Endothelial cell of umbilical vein (primary cell): ENCODE results near the gene TK1. TPM values are rescaled to one million over a fixed set of nuclear protein-coding genes. Genes with fewer than 3 reads are reported as not detected.

Experiments used
- BruUV-seq: library from RNA; stranded (reverse); fragments of 400-500 nt; replicated peaks from 2 replicates; lab custom pipeline; 2021; lab: Mats Ljungman, UMichigan
- CTCF ChIA-PET: fragments of 300-600, 350-600 bp; sonication (Branson Sonifier 250); formaldehyde crosslinking; loops from one replicate; lab custom pipeline; 2021; ENCODE audit warnings: antibody characterized with exemption, inconsistent platforms; lab: Charles Lee
- POLR2A ChIA-PET: fragments of 300-600, 350-600 bp; sonication (Branson Sonifier 250); formaldehyde crosslinking; loops from one replicate; lab custom pipeline; 2021; ENCODE audit warnings: antibody characterized with exemption, inconsistent platforms; lab: Charles Lee
- DNase-seq: peaks from one replicate; pipeline ENCODE4 v3.0.0-alpha.2; 2011; ENCODE audit warnings: low read depth, low spot score
- FAIRE-seq: peaks from 2 replicates; lab custom pipeline; 2011; peaks lifted over from hg19 to GRCh38; lab: Jason Lieb, UNC
- H2AFZ ChIP-seq: 2 replicates; pipeline ENCODE4 v1.6.0; 2012; ENCODE audit warnings: low read depth, low read length, control low read depth, inconsistent platforms
- H3K27ac ChIP-seq: 2 replicates; pipeline ENCODE4 v1.5.1; 2011; ENCODE audit warnings: low read depth, mild to moderate bottlenecking, control low read depth, low read length, moderate library complexity; ENCODE audit not compliant: insufficient read depth
- H3K27me3 ChIP-seq, 2 experiments: 2 replicates each; pipeline versions ENCODE4 v1.6.0 to v1.6.1; 2011; ENCODE audit warnings: low read length in 2 of 2, mixed read lengths in 1 of 2; ENCODE audit not compliant: control insufficient read depth in 2 of 2, insufficient read depth in 2 of 2
- H3K36me3 ChIP-seq, 2 experiments: 2 replicates in 1 of 2; 3 replicates in 1 of 2; pipeline ENCODE4 v1.5.1; 2011; ENCODE audit warnings: low read length in 2 of 2, mild to moderate bottlenecking in 1 of 2, moderate library complexity in 1 of 2; ENCODE audit not compliant: control insufficient read depth in 2 of 2, insufficient read depth in 2 of 2; ENCODE audit errors: extremely low read depth in 1 of 2
- H3K4me1 ChIP-seq: 3 replicates; pipeline ENCODE4 v1.5.1; 2011; ENCODE audit warnings: mild to moderate bottlenecking, low read length; ENCODE audit not compliant: control insufficient read depth, insufficient read depth; ENCODE audit errors: extremely low read depth
- H3K4me2 ChIP-seq: 2 replicates; pipeline ENCODE4 v1.6.1; 2011; ENCODE audit warnings: low read length, control low read depth, mixed read lengths; ENCODE audit not compliant: insufficient read depth
- H3K4me3 ChIP-seq, 3 experiments: fragments of 200-600 bp in 1 of 3; sonication (generic), shearing (Covaris generic) in 1 of 3; replicated peaks in 1 of 3; 2 replicates each; pipeline ENCODE4 v1.5.1; 2011 to 2016; ENCODE audit warnings: control low read depth in 3 of 3, low read length in 3 of 3, mild to moderate bottlenecking in 2 of 3, inconsistent platforms in 1 of 3, low read depth in 1 of 3, moderate library complexity in 1 of 3; ENCODE audit not compliant: insufficient read depth in 1 of 3
- H3K79me2 ChIP-seq: 2 replicates; pipeline ENCODE4 v1.6.0; 2012; ENCODE audit warnings: low read length, inconsistent platforms; ENCODE audit not compliant: control insufficient read depth, insufficient read depth
- H3K9ac ChIP-seq: replicated peaks from 2 replicates; pipeline ENCODE3; 2011; ENCODE audit warnings: low read length, control low read depth; ENCODE audit not compliant: insufficient read depth; ENCODE audit errors: extremely low read depth
- H3K9me1 ChIP-seq: replicated peaks from 3 replicates; pipeline ENCODE4 v1.6.0; 2011; ENCODE audit warnings: mild to moderate bottlenecking, low read length; ENCODE audit not compliant: control insufficient read depth, insufficient read depth; ENCODE audit errors: extremely low read depth
- H3K9me3 ChIP-seq: replicated peaks from 2 replicates; pipeline ENCODE4 v1.5.1; 2012; ENCODE audit warnings: low read length, inconsistent platforms; ENCODE audit not compliant: control insufficient read depth, insufficient read depth
- H4K20me1 ChIP-seq: replicated peaks from 2 replicates; pipeline ENCODE3; 2011; ENCODE audit warnings: mild to moderate bottlenecking, low read length; ENCODE audit not compliant: control insufficient read depth, insufficient read depth; ENCODE audit errors: extremely low read depth
- EZH2 ChIP-seq: IDR thresholded peaks from 2 replicates; pipeline ENCODE4 v1.6.1; 2012; ENCODE audit warnings: borderline replicate concordance, low read depth, mild to moderate bottlenecking, moderate library complexity, low read length, inconsistent platforms; ENCODE audit not compliant: severe bottlenecking
- FOS ChIP-seq: IDR thresholded peaks from 2 replicates; pipeline ENCODE4 v1.6.1; 2011; ENCODE audit warnings: mild to moderate bottlenecking, low read length, moderate library complexity, borderline replicate concordance; ENCODE audit not compliant: insufficient read depth
- GATA2 ChIP-seq: IDR thresholded peaks from 2 replicates; pipeline ENCODE4 v1.7.0; 2011; ENCODE audit warnings: low read depth, mild to moderate bottlenecking, moderate library complexity, mixed read lengths, low read length; ENCODE audit not compliant: insufficient read length, insufficient read depth
- JUN ChIP-seq: IDR thresholded peaks from 2 replicates; pipeline ENCODE4 v1.6.1; 2011; ENCODE audit warnings: borderline replicate concordance, low read depth; ENCODE audit not compliant: insufficient read length, insufficient read depth
- MYC ChIP-seq: IDR thresholded peaks from one replicate; pipeline ENCODE4 v1.6.1; 2011; ENCODE audit warnings: mild to moderate bottlenecking, low read depth, low read length
- POLR2A ChIP-seq: IDR thresholded peaks from 2 replicates; pipeline ENCODE4 v1.6.1; 2012; ENCODE audit warnings: low read depth, mild to moderate bottlenecking, control low read depth, low read length
- POLR2AphosphoS5 ChIP-seq: IDR thresholded peaks from 2 replicates; pipeline ENCODE4 v1.6.1; 2012; ENCODE audit warnings: low read depth, mild to moderate bottlenecking, control low read depth, low read length, moderate library complexity; ENCODE audit not compliant: insufficient read depth
- dilution Hi-C: fragments of 300-500 bp; cut with MboI; formaldehyde crosslinking; loops from one replicate; pipeline ENCODE4 v1.15.0; 2019; ENCODE audit warnings: low sequenced_read_pairs; ENCODE audit not compliant: extremely low pct_ligation_motif_present
- intact Hi-C: fragments of 100-400 bp; cut with micrococcal nuclease; formaldehyde crosslinking; loops from one replicate; pipeline ENCODE4 v1.10.0; 2022
- polyA plus RNA-seq, 4 experiments: library from polyadenylated mRNA; depleted of rRNA in 3 of 4; stranded (reverse) in 3 of 4; unstranded in 1 of 4; fragments of >200 nt; gene quantifications; 2 replicates each; pipeline versions ENCODE4 v1.2.1 to v1.2.3, GENCODE V29; 2011 to 2012; ENCODE audit warnings: missing spikeins in 1 of 4
- total RNA-seq: library from RNA; stranded (reverse); gene quantifications from 2 replicates; pipeline ENCODE4 v1.2.3, GENCODE V29; 2021
- TF ChIP-seq, protein P1 (sequence below), 2 donors: IDR thresholded peaks; 1 replicate in 1 of 2; 2 replicates in 1 of 2; pipeline ENCODE4 v1.5.1; 2011; ENCODE audit warnings: low read length in 2 of 2, mild to moderate bottlenecking in 2 of 2, moderate library complexity in 2 of 2, control low read depth in 1 of 2, inconsistent platforms in 1 of 2, low read depth in 1 of 2; ENCODE audit not compliant: insufficient read depth in 1 of 2; ENCODE audit errors: extremely low read depth in 1 of 2
- TF ChIP-seq, protein P2 (sequence below): IDR thresholded peaks from 2 replicates; pipeline ENCODE4 v1.6.1; 2011; ENCODE audit not compliant: insufficient read depth, insufficient read length

Gene TK1
- total and polyA plus RNA-seq, 2 donors (not counting 3 experiments of a cell fraction or from before 2014, with no cell fraction given) = 111 to 159 TPM

- ChIA-PET POLR2A (interaction anchor here (0.7 kb wide), 1 partner anchor 31 kb away, joined by 6 read pairs; no protein-coding TSS in a partner anchor), CTCF (interaction anchor here (1.1 kb wide), 1 partner anchor 24 kb away, joined by 3 read pairs; no protein-coding TSS in a partner anchor)
- dilution Hi-C loops = no loop called here
- FAIRE-seq = no peak
- H4K20me1 ChIP-seq = no peaks in the 10 kb centered on the region
- no peak overlapping the region for H3K4me3 ChIP-seq
- TF ChIP-seq POLR2AphosphoS5 (no peak), POLR2A (no peak), MYC (no peak), JUN (no peak), GATA2 (no peak), EZH2 (no peak), FOS (no peak)
- TF ChIP-seq, protein P1, sequence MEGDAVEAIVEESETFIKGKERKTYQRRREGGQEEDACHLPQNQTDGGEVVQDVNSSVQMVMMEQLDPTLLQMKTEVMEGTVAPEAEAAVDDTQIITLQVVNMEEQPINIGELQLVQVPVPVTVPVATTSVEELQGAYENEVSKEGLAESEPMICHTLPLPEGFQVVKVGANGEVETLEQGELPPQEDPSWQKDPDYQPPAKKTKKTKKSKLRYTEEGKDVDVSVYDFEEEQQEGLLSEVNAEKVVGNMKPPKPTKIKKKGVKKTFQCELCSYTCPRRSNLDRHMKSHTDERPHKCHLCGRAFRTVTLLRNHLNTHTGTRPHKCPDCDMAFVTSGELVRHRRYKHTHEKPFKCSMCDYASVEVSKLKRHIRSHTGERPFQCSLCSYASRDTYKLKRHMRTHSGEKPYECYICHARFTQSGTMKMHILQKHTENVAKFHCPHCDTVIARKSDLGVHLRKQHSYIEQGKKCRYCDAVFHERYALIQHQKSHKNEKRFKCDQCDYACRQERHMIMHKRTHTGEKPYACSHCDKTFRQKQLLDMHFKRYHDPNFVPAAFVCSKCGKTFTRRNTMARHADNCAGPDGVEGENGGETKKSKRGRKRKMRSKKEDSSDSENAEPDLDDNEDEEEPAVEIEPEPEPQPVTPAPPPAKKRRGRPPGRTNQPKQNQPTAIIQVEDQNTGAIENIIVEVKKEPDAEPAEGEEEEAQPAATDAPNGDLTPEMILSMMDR (IDR thresholded peaks at IDR 0.05; ENCODE audit: extremely low read depth in 1 of 2, insufficient read depth in 1 of 2, low read depth in 1 of 2, low read length in 2 of 2) = no peak
- TF ChIP-seq, protein P2, sequence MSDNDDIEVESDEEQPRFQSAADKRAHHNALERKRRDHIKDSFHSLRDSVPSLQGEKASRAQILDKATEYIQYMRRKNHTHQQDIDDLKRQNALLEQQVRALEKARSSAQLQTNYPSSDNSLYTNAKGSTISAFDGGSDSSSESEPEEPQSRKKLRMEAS = no peak
- no peaks in the 10 kb centered on the region for H3K9me3 ChIP-seq
- peaks cover 0 to 20% of the 10 kb centered on the region in 2 experiments for H3K36me3 ChIP-seq
- no peak for DNase-seq
- no peak overlapping the region for H3K9ac ChIP-seq
- peaks cover 5% of the 10 kb centered on the region for H3K4me1 ChIP-seq
- intact Hi-C loops = no loop called here
- H3K27me3 ChIP-seq = no peaks in the 10 kb centered on the region
- H3K4me2 ChIP-seq = no peak overlapping the region
- H3K9me1 ChIP-seq = no peaks in the 10 kb centered on the region
- no peak overlapping the region for H2AFZ ChIP-seq
- H3K79me2 ChIP-seq = no peaks in the 10 kb centered on the region
- no TSS peak for BruUV-seq
- no peak overlapping the region for H3K27ac ChIP-seq
Measured at GRCh38 chr17:78200451-78200850, 13.6 kb upstream of the TK1 start.
